DMS153 treated with DMSO at 0.1 percent for 48 hours (cell line): ENCODE measurements around the gene TGFBR3L.
"Not testable (repeated sequence)": the region's sequence is repeated elsewhere in the genome, so short reads cannot be mapped to it uniquely, and the experiment has no call there.

Experiments used
- DNase-seq: peaks from one replicate; lab custom pipeline; 2025; ENCODE audit not compliant: unreplicated experiment; lab: John Stamatoyannopoulos, UW

Gene TGFBR3L

GRCh38 chr19:7947939-7948338 lies 33.3 kb downstream of the TGFBR3L start:
- no peak for DNase-seq

GRCh38 chr19:7953060-7953459 lies 38.4 kb downstream of the TGFBR3L start:
- DNase-seq = no peak

GRCh38 chr19:7953576-7953975 lies 38.9 kb downstream of the TGFBR3L start:
- no peak for DNase-seq

- DNase-seq = no peak
Measured at GRCh38 chr19:7955696-7956095, 41.1 kb downstream of the TGFBR3L start.

- no peak for DNase-seq
Measured at GRCh38 chr19:7959211-7959610, 44.6 kb downstream of the TGFBR3L start.

- not testable (repeated sequence) for DNase-seq
Measured at GRCh38 chr19:7961082-7961481, 46.5 kb downstream of the TGFBR3L start.

- no peak for DNase-seq
Measured at GRCh38 chr19:7961920-7962626, 47.4 kb downstream of the TGFBR3L start.

- no peak for DNase-seq
Measured at GRCh38 chr19:7962644-7963268, 48.1 kb downstream of the TGFBR3L start.

GRCh38 chr19:7963566-7963965 lies 48.9 kb downstream of the TGFBR3L start:
- DNase-seq = no peak

- no peak for DNase-seq
Measured at GRCh38 chr19:7965259-7965841, 50.7 kb downstream of the TGFBR3L start.

- no peak for DNase-seq
Measured at GRCh38 chr19:7965921-7966665, 51.5 kb downstream of the TGFBR3L start.

GRCh38 chr19:7968008-7968795 lies 53.6 kb downstream of the TGFBR3L start:
- no peak for DNase-seq
